Measurements from ENCODE around the gene HTT. TPM values are rescaled to one million over a fixed set of nuclear protein-coding genes. Genes with fewer than 3 reads are reported as not detected.

The HTT gene
- total and polyA plus RNA-seq, 2 experiments from 2014 or later = 11.4 to 38.6 TPM

DNA sequence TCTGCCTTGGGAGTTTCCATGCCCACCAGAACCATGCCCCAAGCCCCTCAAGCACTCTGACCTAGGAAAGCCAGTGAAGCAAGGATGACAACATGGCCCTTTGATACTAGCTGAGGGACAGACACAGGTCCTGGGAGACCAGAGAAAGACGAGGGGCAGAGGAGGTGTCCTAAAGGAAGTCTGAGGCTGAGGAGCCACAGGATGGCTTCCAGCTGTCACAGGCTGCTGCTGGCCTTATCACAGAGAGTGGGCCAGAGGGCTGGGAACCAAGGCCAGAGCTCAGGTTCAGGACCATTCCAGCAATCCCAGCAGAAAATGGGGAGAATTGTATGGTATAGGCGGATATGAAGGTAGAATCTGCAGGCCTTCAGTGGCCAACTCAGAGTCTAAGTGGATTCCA is 142.8 kb downstream of the HTT start:
- TF ChIP-seq, protein P1, sequence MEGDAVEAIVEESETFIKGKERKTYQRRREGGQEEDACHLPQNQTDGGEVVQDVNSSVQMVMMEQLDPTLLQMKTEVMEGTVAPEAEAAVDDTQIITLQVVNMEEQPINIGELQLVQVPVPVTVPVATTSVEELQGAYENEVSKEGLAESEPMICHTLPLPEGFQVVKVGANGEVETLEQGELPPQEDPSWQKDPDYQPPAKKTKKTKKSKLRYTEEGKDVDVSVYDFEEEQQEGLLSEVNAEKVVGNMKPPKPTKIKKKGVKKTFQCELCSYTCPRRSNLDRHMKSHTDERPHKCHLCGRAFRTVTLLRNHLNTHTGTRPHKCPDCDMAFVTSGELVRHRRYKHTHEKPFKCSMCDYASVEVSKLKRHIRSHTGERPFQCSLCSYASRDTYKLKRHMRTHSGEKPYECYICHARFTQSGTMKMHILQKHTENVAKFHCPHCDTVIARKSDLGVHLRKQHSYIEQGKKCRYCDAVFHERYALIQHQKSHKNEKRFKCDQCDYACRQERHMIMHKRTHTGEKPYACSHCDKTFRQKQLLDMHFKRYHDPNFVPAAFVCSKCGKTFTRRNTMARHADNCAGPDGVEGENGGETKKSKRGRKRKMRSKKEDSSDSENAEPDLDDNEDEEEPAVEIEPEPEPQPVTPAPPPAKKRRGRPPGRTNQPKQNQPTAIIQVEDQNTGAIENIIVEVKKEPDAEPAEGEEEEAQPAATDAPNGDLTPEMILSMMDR (IDR thresholded peaks at IDR 0.05; ENCODE audit: low read depth, low read length) = no peak
- H3K36me3 ChIP-seq = peaks cover 58% of the 10 kb centered on the region
- H3K27me3 ChIP-seq = no peaks in the 10 kb centered on the region
- no peaks in the 10 kb centered on the region for H3K9me3 ChIP-seq (ENCODE audit: low read depth)
- no peak overlapping the region for H3K27ac ChIP-seq
- DNase-seq (ENCODE audit: low read depth in 1 of 2, low spot score in 1 of 2) = no peak
- no peaks in the 10 kb centered on the region for H3K4me1 ChIP-seq (ENCODE audit: low read depth)
- no peak overlapping the region for H3K4me3 ChIP-seq

DNA sequence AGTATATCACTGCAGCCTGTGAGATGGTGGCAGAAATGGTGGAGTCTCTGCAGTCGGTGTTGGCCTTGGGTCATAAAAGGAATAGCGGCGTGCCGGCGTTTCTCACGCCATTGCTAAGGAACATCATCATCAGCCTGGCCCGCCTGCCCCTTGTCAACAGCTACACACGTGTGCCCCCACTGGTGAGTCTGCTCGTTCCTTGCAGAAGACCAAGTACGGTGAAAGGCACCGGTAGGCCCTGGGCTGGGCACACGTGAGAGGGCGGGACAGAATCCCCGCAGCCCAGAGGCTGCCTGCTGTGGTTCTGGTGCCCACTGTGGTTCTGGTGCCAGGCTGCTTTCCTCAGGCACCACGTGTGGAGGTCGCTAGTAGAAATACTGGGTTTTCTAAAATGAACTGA is 143.3 kb downstream of the HTT start:
- no peaks in the 10 kb centered on the region for H3K27me3 ChIP-seq
- no peaks in the 10 kb centered on the region for H3K4me1 ChIP-seq (ENCODE audit: low read depth)
- no peaks in the 10 kb centered on the region for H3K9me3 ChIP-seq (ENCODE audit: low read depth)
- peaks cover 53% of the 10 kb centered on the region for H3K36me3 ChIP-seq
- no peak for DNase-seq (ENCODE audit: low read depth in 1 of 2, low spot score in 1 of 2)
- no peak overlapping the region for H3K4me3 ChIP-seq
- H3K27ac ChIP-seq = no peak overlapping the region
- TF ChIP-seq, protein P1 (IDR thresholded peaks at IDR 0.05; ENCODE audit: low read depth, low read length) = no peak

DNA sequence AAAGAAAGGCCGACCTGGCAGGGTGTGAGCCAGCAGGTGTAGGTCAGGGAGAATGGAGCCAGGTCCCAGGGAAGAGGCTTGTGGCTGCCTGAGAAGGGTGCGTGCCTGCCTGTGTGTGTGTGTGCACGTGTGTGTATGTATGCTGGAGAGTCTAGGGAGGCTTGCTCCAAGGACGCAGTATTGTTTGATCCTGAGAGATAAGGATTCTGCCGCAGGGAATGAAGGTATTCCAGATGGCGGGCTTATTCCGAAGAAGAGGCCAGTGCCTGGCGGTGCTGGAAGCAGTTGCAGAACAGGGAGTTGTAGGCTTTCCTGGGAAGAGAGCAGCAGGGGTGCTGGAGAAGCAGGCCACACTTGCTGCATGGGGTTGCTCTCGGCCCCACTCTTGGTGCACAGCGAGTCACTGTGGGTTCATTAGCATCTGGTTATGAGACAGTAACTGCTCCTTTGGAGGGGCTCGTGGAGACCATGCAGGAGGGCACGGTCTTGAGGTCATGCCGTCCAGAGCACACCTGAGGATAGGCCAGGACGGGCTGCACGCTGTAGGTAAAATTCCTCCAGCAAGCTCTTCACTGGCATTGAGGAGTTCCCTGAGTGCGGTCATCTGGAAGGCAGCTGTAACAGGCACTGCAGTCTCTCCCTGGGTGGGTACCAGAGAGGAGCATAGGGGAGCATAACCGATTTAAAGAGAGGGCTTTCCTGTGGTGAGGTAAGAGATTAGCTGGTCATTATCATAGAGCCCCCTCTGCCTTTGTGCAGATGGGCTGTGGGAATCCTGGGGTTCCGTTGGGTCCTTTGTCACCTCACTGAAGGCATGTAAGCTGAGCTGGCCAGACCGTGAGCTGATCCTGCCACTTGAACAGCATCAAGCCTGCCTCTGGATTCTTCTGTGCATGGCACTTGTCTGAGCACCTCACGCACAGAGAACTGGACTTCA is 144.6 kb downstream of the HTT start:
- no peak overlapping the region for H3K4me3 ChIP-seq
- DNase-seq (ENCODE audit: low read depth in 1 of 2, low spot score in 1 of 2) = no peak
- TF ChIP-seq, protein P1 (IDR thresholded peaks at IDR 0.05; ENCODE audit: low read depth, low read length) = no peak
- no peaks in the 10 kb centered on the region for H3K9me3 ChIP-seq (ENCODE audit: low read depth)
- H3K27ac ChIP-seq = no peak overlapping the region
- H3K27me3 ChIP-seq = no peaks in the 10 kb centered on the region
- peaks cover 47% of the 10 kb centered on the region for H3K36me3 ChIP-seq
- H3K4me1 ChIP-seq (ENCODE audit: low read depth) = no peaks in the 10 kb centered on the region

DNA sequence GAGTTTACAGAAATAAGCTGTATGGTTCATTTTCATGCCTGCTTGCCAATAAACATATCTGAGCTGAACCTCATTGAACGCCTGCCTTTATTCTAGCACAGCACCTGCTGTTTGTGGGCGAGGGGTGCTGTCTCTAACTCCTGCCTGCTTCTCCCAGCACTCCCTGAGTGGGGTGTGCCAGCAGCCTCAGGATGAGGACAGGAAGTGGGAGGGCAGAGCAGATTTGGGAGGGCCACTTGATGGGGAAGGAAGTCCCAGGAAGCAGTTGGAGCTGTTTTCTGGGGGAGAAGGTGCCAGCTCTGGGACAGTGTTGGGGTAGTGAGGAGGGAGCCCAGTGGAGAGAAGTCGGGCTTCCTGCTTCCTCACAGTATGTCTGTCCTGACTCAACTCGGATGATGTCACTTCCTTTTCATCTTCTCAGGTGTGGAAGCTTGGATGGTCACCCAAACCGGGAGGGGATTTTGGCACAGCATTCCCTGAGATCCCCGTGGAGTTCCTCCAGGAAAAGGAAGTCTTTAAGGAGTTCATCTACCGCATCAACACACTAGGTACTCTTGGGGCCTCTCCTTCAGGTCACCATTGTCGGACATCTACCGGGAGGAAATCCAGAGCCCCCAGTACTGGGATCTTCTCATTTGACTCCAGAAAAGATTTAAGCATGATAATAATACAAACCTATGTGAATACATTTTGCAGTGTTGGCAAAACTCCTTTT is 145.4 kb downstream of the HTT start:
- no peak overlapping the region for H3K27ac ChIP-seq
- peaks cover 46% of the 10 kb centered on the region for H3K36me3 ChIP-seq
- no peaks in the 10 kb centered on the region for H3K4me1 ChIP-seq (ENCODE audit: low read depth)

DNA sequence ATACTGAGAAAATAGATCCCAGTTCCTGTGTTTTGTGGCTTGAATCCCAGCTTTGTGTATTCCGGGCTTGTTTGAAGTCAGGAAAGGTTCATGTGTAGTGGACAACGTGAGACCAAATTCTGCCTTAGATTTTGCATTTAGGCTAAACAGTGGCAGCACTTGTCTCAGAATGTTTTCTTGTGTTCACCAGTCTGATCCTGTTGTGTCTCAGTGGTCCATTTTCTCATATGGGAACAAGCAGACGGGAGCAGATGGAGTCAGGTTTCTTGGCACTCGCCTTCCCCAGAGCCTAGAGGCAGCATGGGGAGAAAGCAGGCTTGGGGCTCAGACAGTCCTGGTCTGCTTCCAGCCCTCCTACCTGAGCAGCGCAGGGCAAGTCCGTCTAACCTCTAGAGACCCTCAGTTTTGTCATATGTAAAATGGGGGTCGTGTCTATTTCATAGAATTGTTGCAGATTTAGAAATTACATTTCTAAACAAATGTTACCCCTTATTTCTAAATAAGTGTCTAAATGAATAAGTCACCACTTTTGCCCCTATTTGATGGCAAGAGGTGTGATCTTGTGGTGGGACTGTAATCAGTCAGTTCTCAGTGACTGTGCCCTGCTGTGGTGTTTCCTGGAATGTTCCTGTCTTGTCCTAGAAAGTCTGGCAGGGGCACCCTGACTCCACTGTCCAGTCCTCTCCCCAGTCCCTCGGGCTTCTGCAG is 146.1 kb downstream of the HTT start:
- Histone ChIP-seq H3K36me3 (peaks cover 42% of the 10 kb centered on the region), H3K4me1 (ENCODE audit: low read depth) (peaks cover 5% of the 10 kb centered on the region), H3K4me3 (no peak overlapping the region), H3K9me3 (ENCODE audit: low read depth) (no peaks in the 10 kb centered on the region), H3K27me3 (no peaks in the 10 kb centered on the region), H3K27ac (no peak overlapping the region)
- no peak for DNase-seq (ENCODE audit: low read depth in 1 of 2, low spot score in 1 of 2)
- TF ChIP-seq, protein P1 (IDR thresholded peaks at IDR 0.05; ENCODE audit: low read depth, low read length) = no peak

More for the DNA sequence above, 145.4 kb downstream of the HTT start:
- DNase-seq (ENCODE audit: low read depth in 1 of 2, low spot score in 1 of 2) = no peak
- Histone ChIP-seq H3K9me3 (ENCODE audit: low read depth) (no peaks in the 10 kb centered on the region), H3K27me3 (no peaks in the 10 kb centered on the region), H3K4me3 (no peak overlapping the region)
- TF ChIP-seq, protein P1 (IDR thresholded peaks at IDR 0.05; ENCODE audit: low read depth, low read length) = no peak
